HFFc6 (cell line): ENCODE results near the gene GAS2L2. TPM values are rescaled to one million over a fixed set of nuclear protein-coding genes. Genes with fewer than 3 reads are reported as not detected.

Source experiments
- DNase-seq: peaks from one replicate; pipeline ENCODE4 v3.0.0-alpha.2; 2018
- H3K27ac Mint-ChIP-seq: 2 replicates; pipeline ENCODE4 v1.8.0; 2020; ENCODE audit warnings: mild to moderate bottlenecking, mixed read lengths
- H3K27me3 Mint-ChIP-seq: 2 replicates; pipeline ENCODE4 v1.8.0; 2021; ENCODE audit warnings: mild to moderate bottlenecking, moderate library complexity, mixed read lengths; ENCODE audit not compliant: insufficient read depth
- H3K36me3 Mint-ChIP-seq: 2 replicates; pipeline ENCODE4 v1.8.0; 2021; ENCODE audit warnings: low read depth, mixed read lengths
- H3K4me1 Mint-ChIP-seq: 2 replicates; pipeline ENCODE4 v1.8.0; 2020; ENCODE audit warnings: low read depth, mixed read lengths
- H3K4me3 Mint-ChIP-seq: 2 replicates; pipeline ENCODE4 v1.8.0; 2020; ENCODE audit warnings: mild to moderate bottlenecking, moderate library complexity, mixed read lengths
- H3K9me3 Mint-ChIP-seq: 2 replicates; pipeline ENCODE4 v1.8.0; 2020; ENCODE audit warnings: mild to moderate bottlenecking, mixed read lengths
- CTCF ChIP-seq: fragments of 200-600 bp; sonication (generic); IDR thresholded peaks from 2 replicates; pipeline ENCODE4 v1.5.0; 2021; ENCODE audit warnings: antibody characterized with exemption, mild to moderate bottlenecking
- total RNA-seq, 6 experiments: library from RNA; stranded (reverse); fragmentation: NEBNext Ultra II Directional; extraction: Animal tissue kit (Norgen Biotek cat#: 25700); gene quantifications; 2 replicates in 1 of 6; 3 replicates in 5 of 6; pipeline ENCODE4 v1.2.3, GENCODE V29; 2021

Gene GAS2L2
- total RNA-seq, 6 experiments from 2014 or later = not detected

- no peak for TF ChIP-seq CTCF
- H3K27ac Mint-ChIP-seq = no peak overlapping the region
- H3K4me3 Mint-ChIP-seq = peak overlapping the region; percentile 80
- H3K9me3 Mint-ChIP-seq = no peaks in the 10 kb centered on the region
- H3K4me1 Mint-ChIP-seq = peaks cover 40% of the 10 kb centered on the region
- no peak for DNase-seq
- H3K27me3 Mint-ChIP-seq = peaks cover 5% of the 10 kb centered on the region
- 0 out of 2 replicates have a peak, but pooled peaks cover 3% of the 10 kb centered on the region for H3K36me3 Mint-ChIP-seq
These were observed 22.5 kb downstream of the GAS2L2 start for GRCh38 chr17:35730400-35731005.

- no peak for DNase-seq
- H3K27ac Mint-ChIP-seq = no peak overlapping the region
- peaks cover 49% of the 10 kb centered on the region for H3K4me1 Mint-ChIP-seq
- peaks cover 5% of the 10 kb centered on the region for H3K27me3 Mint-ChIP-seq
- peaks cover 12% of the 10 kb centered on the region for H3K36me3 Mint-ChIP-seq
- TF ChIP-seq CTCF = no peak
- H3K4me3 Mint-ChIP-seq = no peak overlapping the region
- H3K9me3 Mint-ChIP-seq = no peaks in the 10 kb centered on the region
These were observed 23.6 kb downstream of the GAS2L2 start for GRCh38 chr17:35729405-35729833.

- Mint-ChIP-seq H3K4me3 (no peak overlapping the region), H3K27ac (no peak overlapping the region), H3K27me3 (peaks cover 5% of the 10 kb centered on the region; the same call in 1 of the 2 replicates), H3K9me3 (no peaks in the 10 kb centered on the region), H3K36me3 (peaks cover 17% of the 10 kb centered on the region), H3K4me1 (peaks cover 49% of the 10 kb centered on the region)
- no peak for TF ChIP-seq CTCF
- DNase-seq = no peak
These were observed 24.5 kb downstream of the GAS2L2 start for GRCh38 chr17:35728551-35728950.

- DNase-seq = no peak
- no peak overlapping the region for H3K4me3 Mint-ChIP-seq
- peaks cover 17% of the 10 kb centered on the region for H3K36me3 Mint-ChIP-seq
- peaks cover 5% of the 10 kb centered on the region; the same call in 1 of the 2 replicates for H3K27me3 Mint-ChIP-seq
- peak overlapping the region; percentile 86 for H3K27ac Mint-ChIP-seq
- H3K9me3 Mint-ChIP-seq = no peaks in the 10 kb centered on the region
- no peak for TF ChIP-seq CTCF
- H3K4me1 Mint-ChIP-seq = peaks cover 49% of the 10 kb centered on the region
These were observed 25.4 kb downstream of the GAS2L2 start for GRCh38 chr17:35727635-35728034.

GRCh38 chr17:35726953-35727460 is 26.0 kb downstream of the GAS2L2 start:
- peaks cover 17% of the 10 kb centered on the region for H3K36me3 Mint-ChIP-seq
- peak overlapping the region; percentile 86 for H3K27ac Mint-ChIP-seq
- H3K4me1 Mint-ChIP-seq = peaks cover 49% of the 10 kb centered on the region
- H3K9me3 Mint-ChIP-seq = no peaks in the 10 kb centered on the region
- DNase-seq = no peak
- H3K27me3 Mint-ChIP-seq = peaks cover 5% of the 10 kb centered on the region; the same call in 1 of the 2 replicates
- H3K4me3 Mint-ChIP-seq = no peak overlapping the region
- no peak for TF ChIP-seq CTCF
